Measurements from ENCODE around the gene ZNF532.

ZNF532 gene

GRCh38 chr18:58951986-58952702 lies 87.5 kb downstream of the ZNF532 start:
- DNase-seq, result no peak

GRCh38 chr18:58952858-58953257 lies 88.2 kb downstream of the ZNF532 start:
- DNase-seq, result no peak

GRCh38 chr18:58953627-58954026 lies 89.0 kb downstream of the ZNF532 start:
- no peak for DNase-seq

GRCh38 chr18:58955001-58955400 lies 90.3 kb downstream of the ZNF532 start:
- no peak for DNase-seq

- DNase-seq, result no peak
Observed at GRCh38 chr18:58955738-58956137, 91.1 kb downstream of the ZNF532 start.

- no peak for DNase-seq
Observed at GRCh38 chr18:58958628-58959027, 94.0 kb downstream of the ZNF532 start.

GRCh38 chr18:58960508-58960907 lies 95.8 kb downstream of the ZNF532 start:
- DNase-seq, result no peak

GRCh38 chr18:58960946-58961722 lies 96.5 kb downstream of the ZNF532 start:
- DNase-seq, result no peak

GRCh38 chr18:58962336-58962735 lies 97.7 kb downstream of the ZNF532 start:
- no peak for DNase-seq

GRCh38 chr18:58965291-58966004 lies 100.8 kb downstream of the ZNF532 start:
- no peak for DNase-seq

GRCh38 chr18:58966005-58966677 lies 101.5 kb downstream of the ZNF532 start:
- no peak for DNase-seq

- DNase-seq, result no peak
Observed at GRCh38 chr18:58966704-58967103, 102.0 kb downstream of the ZNF532 start.

GRCh38 chr18:58967751-58968254 lies 103.1 kb downstream of the ZNF532 start:
- DNase-seq, result no peak

GRCh38 chr18:58970943-58971790 lies 106.5 kb downstream of the ZNF532 start:
- no peak for DNase-seq

GRCh38 chr18:58975296-58975695 lies 110.6 kb downstream of the ZNF532 start:
- DNase-seq, result no peak

GRCh38 chr18:58975781-58976180 lies 111.1 kb downstream of the ZNF532 start:
- no peak for DNase-seq

GRCh38 chr18:58977223-58977622 lies 112.5 kb downstream of the ZNF532 start:
- DNase-seq, result no peak

- DNase-seq, result no peak
Observed at GRCh38 chr18:58977801-58978200, 113.1 kb downstream of the ZNF532 start.

GRCh38 chr18:58978916-58979315 lies 114.2 kb downstream of the ZNF532 start:
- no peak for DNase-seq

GRCh38 chr18:58979615-58980014 lies 114.9 kb downstream of the ZNF532 start:
- no peak for DNase-seq

- no peak for DNase-seq
Observed at GRCh38 chr18:58980991-58981390, 116.3 kb downstream of the ZNF532 start.

All from activated T-cell treated with anti-CD3 and anti-CD28 coated beads, Interleukin-2, amount 50 U/mL, for 1 hour (primary cell).